Lower leg skin (tissue), 3 donors: Measurements from ENCODE around the gene CDK3.

Experiments used
- POLR2A ChIP-seq, 2 donors: fragments of 450-650 bp; IDR thresholded peaks; one replicate each; pipeline ENCODE4 v1.6.1; 2016 to 2017; ENCODE audit warnings: antibody characterized with exemption in 2 of 2, mild to moderate bottlenecking in 1 of 2, moderate library complexity in 1 of 2
- TF ChIP-seq, protein P1 (sequence below), 3 donors: fragments of 450-650 bp; IDR thresholded peaks; one replicate each; pipeline ENCODE4 v1.5.1; 2016; ENCODE audit warnings: antibody characterized with exemption in 3 of 3, mild to moderate bottlenecking in 3 of 3, moderate library complexity in 2 of 3

DNA sequence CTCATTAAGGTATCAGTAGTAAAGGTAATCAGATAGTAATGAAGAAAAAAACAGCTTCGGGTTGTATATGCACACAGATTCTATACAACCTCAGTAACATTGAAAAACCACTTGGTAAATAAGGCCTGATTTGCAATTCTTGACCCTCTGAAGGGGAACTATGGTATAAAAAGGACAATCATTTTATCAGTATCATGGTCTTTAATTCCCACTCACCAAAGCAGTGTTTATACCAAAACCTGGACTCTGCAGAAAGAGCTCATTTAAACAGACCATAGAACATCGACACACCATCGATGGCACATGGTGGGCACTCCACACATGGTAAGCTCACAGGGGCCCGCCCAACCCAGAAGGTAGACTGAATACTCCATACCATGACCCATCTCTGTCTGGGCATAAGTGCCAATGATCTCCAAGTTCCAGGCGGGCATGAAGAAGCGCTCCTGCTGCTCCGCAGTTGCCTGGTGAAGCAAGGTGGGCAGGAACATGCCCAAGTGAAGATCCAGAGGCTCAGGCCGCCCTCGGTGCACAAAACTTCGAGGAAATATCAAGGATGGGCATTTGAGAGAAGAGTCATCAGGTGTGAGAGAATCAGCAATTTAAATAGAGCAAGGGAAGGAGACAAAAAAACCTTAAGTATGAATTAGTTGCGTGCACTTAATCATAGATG is 40.7 kb upstream of the CDK3 start:
- TF ChIP-seq, protein P1, sequence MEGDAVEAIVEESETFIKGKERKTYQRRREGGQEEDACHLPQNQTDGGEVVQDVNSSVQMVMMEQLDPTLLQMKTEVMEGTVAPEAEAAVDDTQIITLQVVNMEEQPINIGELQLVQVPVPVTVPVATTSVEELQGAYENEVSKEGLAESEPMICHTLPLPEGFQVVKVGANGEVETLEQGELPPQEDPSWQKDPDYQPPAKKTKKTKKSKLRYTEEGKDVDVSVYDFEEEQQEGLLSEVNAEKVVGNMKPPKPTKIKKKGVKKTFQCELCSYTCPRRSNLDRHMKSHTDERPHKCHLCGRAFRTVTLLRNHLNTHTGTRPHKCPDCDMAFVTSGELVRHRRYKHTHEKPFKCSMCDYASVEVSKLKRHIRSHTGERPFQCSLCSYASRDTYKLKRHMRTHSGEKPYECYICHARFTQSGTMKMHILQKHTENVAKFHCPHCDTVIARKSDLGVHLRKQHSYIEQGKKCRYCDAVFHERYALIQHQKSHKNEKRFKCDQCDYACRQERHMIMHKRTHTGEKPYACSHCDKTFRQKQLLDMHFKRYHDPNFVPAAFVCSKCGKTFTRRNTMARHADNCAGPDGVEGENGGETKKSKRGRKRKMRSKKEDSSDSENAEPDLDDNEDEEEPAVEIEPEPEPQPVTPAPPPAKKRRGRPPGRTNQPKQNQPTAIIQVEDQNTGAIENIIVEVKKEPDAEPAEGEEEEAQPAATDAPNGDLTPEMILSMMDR (IDR thresholded peaks at IDR 0.05): no peak
- TF ChIP-seq POLR2A (IDR thresholded peaks at IDR 0.05): no peak
